SK-N-SH (cell line): ENCODE results near the gene FKBP4. TPM values are rescaled to one million over a fixed set of nuclear protein-coding genes. Genes with fewer than 3 reads are reported as not detected.
A peak's percentile ranks its signal among the peaks of the same experiment; 100 is the strongest.

Experiments
- CTCF ChIA-PET: fragments of 300-600, 350-600 bp; formaldehyde crosslinking; extraction: SDS; loops from one replicate; lab custom pipeline; 2021; lab: Yijun Ruan, JAX
- POLR2A ChIA-PET: fragments of 350-600 bp; sonication (Branson Sonifier 250); formaldehyde crosslinking; extraction: SDS; loops from one replicate; lab custom pipeline; 2020; ENCODE audit warnings: antibody characterized with exemption, inconsistent platforms; lab: Yijun Ruan, JAX
- DNase-seq: peaks from one replicate; pipeline ENCODE4 v3.0.0; 2012
- H2AFZ ChIP-seq: fragments of 200-600 bp; sonication (generic); 2 replicates; pipeline ENCODE4 v1.8.1; 2016; ENCODE audit warnings: antibody characterized with exemption, mild to moderate bottlenecking, low read depth
- H3F3A ChIP-seq: fragments of 200-600 bp; sonication (generic); replicated peaks from 2 replicates; pipeline ENCODE3; 2016; ENCODE audit warnings: antibody characterized with exemption, mild to moderate bottlenecking; ENCODE audit not compliant: insufficient read depth
- H3K27ac ChIP-seq, 2 experiments: fragments of 200-500 bp in 1 of 2; fragments of 200-600 bp in 1 of 2; sonication (Bioruptor generic) in 1 of 2; sonication (generic), shearing (Covaris generic) in 1 of 2; 2 replicates each; pipeline versions ENCODE4 v1.5.1 to v1.6.1; 2014 to 2016; ENCODE audit warnings: low read depth in 2 of 2, inconsistent platforms in 1 of 2, low read length in 1 of 2, mild to moderate bottlenecking in 1 of 2, mixed read lengths in 1 of 2
- H3K27me3 ChIP-seq: fragments of 200-600 bp; sonication (generic), shearing (Covaris generic); 2 replicates; pipeline ENCODE4 v1.6.1; 2016; ENCODE audit warnings: mixed run types; ENCODE audit not compliant: insufficient read depth
- H3K36me3 ChIP-seq, 2 experiments: fragments of 200-500 bp in 1 of 2; fragments of 200-600 bp in 1 of 2; sonication (Bioruptor generic) in 1 of 2; sonication (generic) in 1 of 2; replicated peaks in 1 of 2; 2 replicates each; pipeline versions ENCODE3 to v1.5.1; 2014 to 2016; ENCODE audit warnings: low read length in 1 of 2, mild to moderate bottlenecking in 1 of 2; ENCODE audit not compliant: insufficient read depth in 2 of 2, control insufficient read depth in 1 of 2
- H3K4me1 ChIP-seq, 2 experiments: fragments of 200-500 bp in 1 of 2; fragments of 200-600 bp in 1 of 2; sonication (Bioruptor generic) in 1 of 2; sonication (generic), shearing (Covaris generic) in 1 of 2; 2 replicates each; pipeline versions ENCODE4 v1.5.1 to v1.6.1; 2014 to 2016; ENCODE audit warnings: low read depth in 1 of 2, low read length in 1 of 2, mixed run types in 1 of 2; ENCODE audit not compliant: insufficient read depth in 2 of 2, control insufficient read depth in 1 of 2
- H3K4me2 ChIP-seq: fragments of 200-600 bp; sonication (generic), shearing (Covaris generic); 2 replicates; pipeline ENCODE4 v1.6.1; 2017; ENCODE audit warnings: mixed run types
- H3K4me3 ChIP-seq, 2 experiments: fragments of 200-500 bp in 1 of 2; fragments of 200-600 bp in 1 of 2; sonication (Bioruptor generic) in 1 of 2; sonication (generic), shearing (Covaris generic) in 1 of 2; 2 replicates each; pipeline versions ENCODE4 v1.5.1 to v1.8.1; 2014 to 2016; ENCODE audit warnings: low read depth in 2 of 2, inconsistent platforms in 1 of 2, low read length in 1 of 2, mild to moderate bottlenecking in 1 of 2, mixed read lengths in 1 of 2, moderate library complexity in 1 of 2
- H3K79me2 ChIP-seq: fragments of 200-600 bp; sonication (generic); 2 replicates; pipeline ENCODE4 v1.8.1; 2017; ENCODE audit warnings: mild to moderate bottlenecking; ENCODE audit not compliant: insufficient read depth
- H3K9ac ChIP-seq: fragments of 200-600 bp; sonication (generic); 2 replicates; pipeline ENCODE4 v1.6.1; 2017; ENCODE audit warnings: mixed run types
- H3K9me2 ChIP-seq: fragments of 200-600 bp; sonication (generic); 2 replicates; pipeline ENCODE4 v1.6.1; 2017; ENCODE audit warnings: mixed run types
- H3K9me3 ChIP-seq: fragments of 200-600 bp; sonication (generic); 2 replicates; pipeline ENCODE4 v1.6.1; 2017; ENCODE audit warnings: mixed run types, mild to moderate bottlenecking, moderate library complexity
- H4K20me1 ChIP-seq: fragments of 200-600 bp; sonication (generic); 2 replicates; pipeline ENCODE4 v1.6.1; 2017; ENCODE audit warnings: mild to moderate bottlenecking, mixed run types; ENCODE audit not compliant: insufficient read depth
- CHD2 ChIP-seq: fragments of 150-350 bp; IDR thresholded peaks from 2 replicates; pipeline ENCODE4 v1.6.1; 2018; ENCODE audit warnings: low read length; ENCODE audit not compliant: partially characterized antibody
- CTCF ChIP-seq: fragments of 200-600 bp; sonication (generic); IDR thresholded peaks from 2 replicates; pipeline ENCODE4 v1.6.1; 2017; ENCODE audit warnings: antibody characterized with exemption, mild to moderate bottlenecking, moderate library complexity
- EP300 ChIP-seq, 2 experiments: IDR thresholded peaks; 2 replicates each; pipeline versions ENCODE4 v1.4.0 to v1.6.1; 2012; ENCODE audit warnings: borderline replicate concordance in 1 of 2, low read depth in 1 of 2, low read length in 1 of 2
- MXI1 ChIP-seq: IDR thresholded peaks from 2 replicates; pipeline ENCODE4 v1.6.1; 2012; ENCODE audit warnings: mild to moderate bottlenecking, low read depth, low read length, improper control_type of control experiment
- NFIC ChIP-seq: IDR thresholded peaks from 2 replicates; pipeline ENCODE4 v1.4.0; 2012; ENCODE audit warnings: borderline replicate concordance
- NRF1 ChIP-seq: IDR thresholded peaks from 2 replicates; pipeline ENCODE4 v1.6.1; 2012; ENCODE audit warnings: low read depth, mild to moderate bottlenecking, low read length
- POLR2AphosphoS5 ChIP-seq: IDR thresholded peaks from 2 replicates; pipeline ENCODE4 v1.6.1; 2012; ENCODE audit warnings: low read depth, low read length
- RAD21 ChIP-seq: IDR thresholded peaks from 2 replicates; pipeline ENCODE4 v1.6.1; 2012; ENCODE audit warnings: mild to moderate bottlenecking, low read length
- RFX5 ChIP-seq: IDR thresholded peaks from 2 replicates; pipeline ENCODE4 v1.6.1; 2012; ENCODE audit warnings: mild to moderate bottlenecking, improper control_type of control experiment, low read length
- RXRA ChIP-seq: IDR thresholded peaks from 2 replicates; pipeline ENCODE4 v1.4.0; 2012; ENCODE audit warnings: low read depth, mild to moderate bottlenecking, borderline replicate concordance
- SMC3 ChIP-seq: IDR thresholded peaks from 2 replicates; pipeline ENCODE4 v1.6.1; 2012; ENCODE audit warnings: low read depth, low read length, improper control_type of control experiment
- TAF1 ChIP-seq: IDR thresholded peaks from 2 replicates; pipeline ENCODE4 v1.6.1; 2012; ENCODE audit warnings: low read depth, mild to moderate bottlenecking, low read length, moderate library complexity, borderline replicate concordance
- TCF12 ChIP-seq: IDR thresholded peaks from 2 replicates; pipeline ENCODE4 v1.4.0; 2012
- USF2 ChIP-seq: fragments of 150-350 bp; IDR thresholded peaks from 2 replicates; pipeline ENCODE4 v1.6.1; 2017; ENCODE audit warnings: antibody characterized with exemption, low read length, low read depth, borderline replicate concordance
- YY1 ChIP-seq: IDR thresholded peaks from 2 replicates; pipeline ENCODE4 v1.4.0; 2012; ENCODE audit warnings: low read depth, mild to moderate bottlenecking
- WGBS: methylation state at CpG from one replicate; pipeline ENCODE4 v1.1.6; 2017; ENCODE audit warnings: low lambda C conversion rate; 5-methylcytosine and 5-hydroxymethylcytosine counted together
- polyA plus RNA-seq, 3 experiments: library from polyadenylated mRNA; depleted of rRNA; stranded (reverse); fragments of >200 nt; gene quantifications; 2 replicates each; pipeline ENCODE4 v1.2.3, GENCODE V29; 2012

FKBP4 gene
- polyA plus RNA-seq, 1 of the 3 experiments (the other 2 are of a cell fraction) = 53.2 TPM

- peak; percentile 93 for TF ChIP-seq NRF1
- TF ChIP-seq POLR2AphosphoS5 = peak; percentile 94
- TF ChIP-seq RXRA = no peak
- TF ChIP-seq TCF12 = 0 out of 2 replicates have a peak, but pooled peaks have one; percentile 23
- TF ChIP-seq TAF1 = peak; percentile 79; the same call in 1 of the 2 replicates
- no peak for TF ChIP-seq RFX5
- peak; percentile 76 for TF ChIP-seq CHD2
- TF ChIP-seq SMC3 = no peak
- TF ChIP-seq MXI1 = peak; percentile 97
- TF ChIP-seq YY1 = 0 out of 2 replicates have a peak, but pooled peaks have one; percentile 65
- no peak for TF ChIP-seq CTCF
- peak in 1 of 2 experiments; percentile 26; a peak in 2 of 4 replicates for TF ChIP-seq EP300 (IDR thresholded peaks at IDR 0.05; ENCODE audit: borderline replicate concordance in 1 of 2, low read depth in 1 of 2, low read length in 1 of 2)
- TF ChIP-seq, all 33 proteins: peak for 17
Observed at GRCh38 chr12:2812290-2813213, 17.8 kb downstream of the FKBP4 start, which contains the start of gene ITFG2 (continued).

- 13% methylated on average over 10 of the region's 10 CpGs for WGBS
- POLR2A ChIA-PET = interaction anchor here (0.6 to 1.6 kb wide), 2 partner anchors 18 to 21 kb away, joined by 3 to 4 read pairs; partner anchors contain the start of gene NRIP2
- Histone ChIP-seq H3F3A (no peaks in the 10 kb centered on the region), H3K79me2 (peaks cover 34% of the 10 kb centered on the region), H3K9me2 (no peaks in the 10 kb centered on the region), H3K4me1 (peaks cover 0 to 3% of the 10 kb centered on the region in 2 experiments; a peak in 1 of 4 replicates), H3K27me3 (no peaks in the 10 kb centered on the region), H4K20me1 (no peaks in the 10 kb centered on the region), H3K36me3 (peaks cover 7 to 14% of the 10 kb centered on the region in 2 experiments), H3K4me2 (peak overlapping the region; percentile 77), H3K9me3 (no peaks in the 10 kb centered on the region), H3K27ac (peak overlapping the region; percentile 87 to 96), H2AFZ (peak overlapping the region; percentile 87), H3K4me3 (peak overlapping the region; percentile 68 to 81), H3K9ac (peak overlapping the region; percentile 82)
- TF ChIP-seq USF2 = no peak
- TF ChIP-seq NFIC = no peak
- no peak for TF ChIP-seq RXRA
- peak; percentile 56 for TF ChIP-seq SMC3
- peak; percentile 65 for TF ChIP-seq RAD21
- TF ChIP-seq CTCF = peak; percentile 76
- CTCF ChIA-PET = interaction anchor here (0.6 to 3.1 kb wide), 17 partner anchors 15 to 256 kb away, joined by 3 to 14 read pairs (median 4); partner anchors contain the start of gene NRIP2
- peak; percentile 78 for DNase-seq
Observed at GRCh38 chr12:2813214-2814185, 18.7 kb downstream of the FKBP4 start.
